Breast epithelium (tissue), 4 donors: ENCODE results near the gene PDGFC. TPM values are rescaled to one million over a fixed set of nuclear protein-coding genes. Genes with fewer than 3 reads are reported as not detected.

Source experiments
- DNase-seq, 2 donors: peaks; one replicate each; pipeline ENCODE4 v3.0.0-alpha.2; 2019; ENCODE audit warnings: low spot score in 2 of 2
- H3K27ac ChIP-seq, 2 donors: fragments of 200-600 bp; sonication (generic) in 1 of 2; one replicate each; pipeline ENCODE4 v1.5.1; 2016 to 2019; ENCODE audit warnings: mild to moderate bottlenecking in 1 of 2
- H3K27me3 ChIP-seq, 2 donors: fragments of 200-600 bp; sonication (generic) in 1 of 2; one replicate each; pipeline versions ENCODE4 v1.5.1 to v1.6.0; 2017 to 2019; ENCODE audit warnings: control low read depth in 1 of 2, mild to moderate bottlenecking in 1 of 2
- H3K36me3 ChIP-seq: fragments of 200-600 bp; one replicate; pipeline ENCODE4 v1.5.1; 2019
- H3K4me1 ChIP-seq, 2 donors: fragments of 200-600 bp; sonication (generic); one replicate each; pipeline ENCODE4 v1.5.1; 2016 to 2019; ENCODE audit warnings: control low read depth in 1 of 2
- H3K4me3 ChIP-seq, 3 donors: fragments of 200-600 bp; sonication (generic); 1 replicate in 2 of 3; 2 replicates in 1 of 3; pipeline ENCODE4 v1.5.1; 2016 to 2019; ENCODE audit warnings: mild to moderate bottlenecking in 3 of 3, moderate library complexity in 2 of 3
- H3K9me3 ChIP-seq, 2 donors: fragments of 200-600 bp; sonication (generic) in 1 of 2; one replicate each; pipeline ENCODE4 v1.5.1; 2016 to 2019; ENCODE audit warnings: control low read depth in 1 of 2
- POLR2A ChIP-seq: fragments of 450-650 bp; IDR thresholded peaks from one replicate; pipeline ENCODE4 v1.6.1; 2016; ENCODE audit warnings: antibody characterized with exemption, mild to moderate bottlenecking, moderate library complexity
- POLR2AphosphoS5 ChIP-seq, 3 donors: sonication (generic); formaldehyde crosslinking; IDR thresholded peaks; one replicate each; pipeline ENCODE4 v1.6.1; 2017; ENCODE audit warnings: antibody characterized with exemption in 3 of 3
- intact Hi-C: fragments of 100-400 bp; cut with DNase I; formaldehyde crosslinking; loops from one replicate; pipeline ENCODE4 v1.15.1; 2023; ENCODE audit warnings: low total_unique reads
- total RNA-seq, 3 donors: library from RNA; depleted of rRNA; stranded (reverse); fragments of >200 nt; gene quantifications; one replicate each; pipeline ENCODE4 v1.1.0, GENCODE V29; 2016
- TF ChIP-seq, protein P1 (sequence below), 3 donors: fragments of 450-650 bp; IDR thresholded peaks; one replicate each; pipeline ENCODE4 v1.5.1; 2016 to 2017; ENCODE audit warnings: antibody characterized with exemption in 3 of 3, mild to moderate bottlenecking in 3 of 3, moderate library complexity in 3 of 3

Gene PDGFC
- total RNA-seq, 3 donors from 2014 or later, result 32.4 to 59.7 (median 54.4) TPM

- TF ChIP-seq, protein P1, sequence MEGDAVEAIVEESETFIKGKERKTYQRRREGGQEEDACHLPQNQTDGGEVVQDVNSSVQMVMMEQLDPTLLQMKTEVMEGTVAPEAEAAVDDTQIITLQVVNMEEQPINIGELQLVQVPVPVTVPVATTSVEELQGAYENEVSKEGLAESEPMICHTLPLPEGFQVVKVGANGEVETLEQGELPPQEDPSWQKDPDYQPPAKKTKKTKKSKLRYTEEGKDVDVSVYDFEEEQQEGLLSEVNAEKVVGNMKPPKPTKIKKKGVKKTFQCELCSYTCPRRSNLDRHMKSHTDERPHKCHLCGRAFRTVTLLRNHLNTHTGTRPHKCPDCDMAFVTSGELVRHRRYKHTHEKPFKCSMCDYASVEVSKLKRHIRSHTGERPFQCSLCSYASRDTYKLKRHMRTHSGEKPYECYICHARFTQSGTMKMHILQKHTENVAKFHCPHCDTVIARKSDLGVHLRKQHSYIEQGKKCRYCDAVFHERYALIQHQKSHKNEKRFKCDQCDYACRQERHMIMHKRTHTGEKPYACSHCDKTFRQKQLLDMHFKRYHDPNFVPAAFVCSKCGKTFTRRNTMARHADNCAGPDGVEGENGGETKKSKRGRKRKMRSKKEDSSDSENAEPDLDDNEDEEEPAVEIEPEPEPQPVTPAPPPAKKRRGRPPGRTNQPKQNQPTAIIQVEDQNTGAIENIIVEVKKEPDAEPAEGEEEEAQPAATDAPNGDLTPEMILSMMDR (IDR thresholded peaks at IDR 0.05), result no peak
- TF ChIP-seq POLR2A, result no peak
- no peak for TF ChIP-seq POLR2AphosphoS5 (IDR thresholded peaks at IDR 0.05)
- intact Hi-C loops, result no loop called here
- H3K4me1 ChIP-seq, result no peaks in the 10 kb centered on the region
- DNase-seq, result no peak
- H3K4me3 ChIP-seq, result no peak overlapping the region
- H3K27ac ChIP-seq, result no peak overlapping the region
- H3K9me3 ChIP-seq, result no peaks in the 10 kb centered on the region
- no peaks in the 10 kb centered on the region for H3K27me3 ChIP-seq
- H3K36me3 ChIP-seq, result no peaks in the 10 kb centered on the region
Measured at GRCh38 chr4:156756118-156756517, 215.5 kb downstream of the PDGFC start.

DNA sequence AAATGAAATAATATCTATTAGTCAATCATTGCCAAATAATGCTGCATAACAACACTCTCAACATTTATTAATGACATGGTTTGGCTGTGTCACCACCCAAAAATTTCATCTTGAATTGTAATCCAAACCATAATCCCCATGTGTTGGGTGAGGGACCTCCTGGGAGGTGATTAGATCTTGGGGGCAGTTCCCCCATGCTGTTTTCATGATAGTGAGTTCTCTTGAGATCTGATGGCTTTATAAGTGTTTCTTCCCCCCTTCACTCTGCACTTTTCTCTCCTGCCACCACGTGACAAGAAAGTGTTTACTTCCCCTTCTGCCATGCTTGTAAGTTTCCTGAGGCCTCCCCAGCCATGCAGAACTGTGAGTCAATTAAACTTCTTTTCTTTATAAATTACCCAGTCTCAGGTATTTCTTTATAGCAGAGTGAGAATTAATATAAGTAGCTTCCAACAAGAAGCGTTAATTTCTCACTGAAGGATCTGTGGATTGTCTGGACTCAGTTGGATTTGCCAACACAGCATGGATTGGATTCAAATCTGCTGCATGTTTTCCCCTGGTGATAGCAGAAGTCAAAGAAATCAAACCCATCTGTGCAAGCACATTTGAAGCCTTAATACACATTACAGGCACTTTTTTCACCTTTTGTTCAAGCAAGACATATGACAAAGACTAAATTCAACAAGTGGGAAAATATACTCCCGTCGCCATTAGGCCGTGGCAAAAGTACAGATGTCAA lies 216.6 kb downstream of the PDGFC start:
- Histone ChIP-seq H3K36me3 (no peaks in the 10 kb centered on the region), H3K27me3 (no peaks in the 10 kb centered on the region), H3K9me3 (no peaks in the 10 kb centered on the region), H3K4me1 (no peaks in the 10 kb centered on the region), H3K27ac (no peak overlapping the region), H3K4me3 (no peak overlapping the region)
- DNase-seq, result no peak
- intact Hi-C loops, result no loop called here
- TF ChIP-seq POLR2AphosphoS5 (IDR thresholded peaks at IDR 0.05), result no peak

DNA sequence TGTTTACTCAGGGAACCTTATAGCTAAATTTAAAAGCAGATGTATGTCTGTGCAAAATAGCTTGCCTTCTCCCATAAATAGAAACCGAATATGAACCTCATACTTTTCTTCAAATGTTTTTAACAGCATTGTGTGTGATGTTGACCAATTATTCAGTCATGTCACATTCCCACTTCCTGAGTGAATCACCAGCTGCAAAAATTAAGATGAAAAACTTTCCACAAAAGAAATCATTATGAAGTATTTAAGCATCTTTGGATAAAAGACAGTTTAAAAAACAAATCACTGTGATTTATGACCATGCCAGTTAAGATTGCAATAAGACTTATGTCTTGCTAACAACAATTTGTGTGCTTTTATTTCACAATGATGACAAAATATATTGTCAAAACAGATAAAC lies 220.1 kb downstream of the PDGFC start:
- Histone ChIP-seq H3K36me3 (no peaks in the 10 kb centered on the region), H3K4me1 (no peaks in the 10 kb centered on the region), H3K27me3 (no peaks in the 10 kb centered on the region), H3K9me3 (no peaks in the 10 kb centered on the region), H3K4me3 (no peak overlapping the region), H3K27ac (no peak overlapping the region)
- intact Hi-C loops, result no loop called here
- DNase-seq, result no peak
- TF ChIP-seq POLR2A (no peak), POLR2AphosphoS5 (IDR thresholded peaks at IDR 0.05) (no peak)
- TF ChIP-seq, protein P1 (IDR thresholded peaks at IDR 0.05), result no peak

GRCh38 chr4:156749426-156750403 lies 221.9 kb downstream of the PDGFC start:
- H3K4me1 ChIP-seq, result no peaks in the 10 kb centered on the region
- intact Hi-C loops, result loop anchor here (5.0 kb wide), 1 partner anchor 1243 kb away; no protein-coding TSS in a partner anchor

GRCh38 chr4:156746111-156746510 lies 225.5 kb downstream of the PDGFC start:
- Histone ChIP-seq H3K4me3 (no peak overlapping the region), H3K9me3 (peaks cover 0 to 5% of the 10 kb centered on the region in 2 donors), H3K36me3 (no peaks in the 10 kb centered on the region), H3K27me3 (no peaks in the 10 kb centered on the region), H3K4me1 (no peaks in the 10 kb centered on the region), H3K27ac (no peak overlapping the region)
- DNase-seq, result no peak
- no peak for TF ChIP-seq POLR2A
- TF ChIP-seq POLR2AphosphoS5 (IDR thresholded peaks at IDR 0.05), result no peak
- TF ChIP-seq, protein P1 (IDR thresholded peaks at IDR 0.05), result no peak
- intact Hi-C loops, result loop anchor here (5.0 kb wide), 1 partner anchor 1246 kb away; no protein-coding TSS in a partner anchor

More at GRCh38 chr4:156749426-156750403, 221.9 kb downstream of the PDGFC start:
- Histone ChIP-seq H3K4me3 (no peak overlapping the region), H3K27ac (no peak overlapping the region), H3K9me3 (no peaks in the 10 kb centered on the region), H3K27me3 (no peaks in the 10 kb centered on the region), H3K36me3 (no peaks in the 10 kb centered on the region)
- no peak for DNase-seq
- TF ChIP-seq POLR2A (no peak), POLR2AphosphoS5 (IDR thresholded peaks at IDR 0.05) (no peak)
- TF ChIP-seq, protein P1 (IDR thresholded peaks at IDR 0.05), result no peak
